HG03095 (cell line): ENCODE data around the gene KIAA1191.
"Not testable (repeated sequence)": the region's sequence is repeated elsewhere in the genome, so short reads cannot be mapped to it uniquely, and the experiment has no call there.

ENCODE experiments used
- ATAC-seq: cut with Tn5 transposase; IDR thresholded peaks from one replicate; pipeline ENCODE4 v1.9.1; 2021; ENCODE audit warnings: moderate library complexity; ENCODE audit not compliant: unreplicated experiment

Gene KIAA1191

DNA sequence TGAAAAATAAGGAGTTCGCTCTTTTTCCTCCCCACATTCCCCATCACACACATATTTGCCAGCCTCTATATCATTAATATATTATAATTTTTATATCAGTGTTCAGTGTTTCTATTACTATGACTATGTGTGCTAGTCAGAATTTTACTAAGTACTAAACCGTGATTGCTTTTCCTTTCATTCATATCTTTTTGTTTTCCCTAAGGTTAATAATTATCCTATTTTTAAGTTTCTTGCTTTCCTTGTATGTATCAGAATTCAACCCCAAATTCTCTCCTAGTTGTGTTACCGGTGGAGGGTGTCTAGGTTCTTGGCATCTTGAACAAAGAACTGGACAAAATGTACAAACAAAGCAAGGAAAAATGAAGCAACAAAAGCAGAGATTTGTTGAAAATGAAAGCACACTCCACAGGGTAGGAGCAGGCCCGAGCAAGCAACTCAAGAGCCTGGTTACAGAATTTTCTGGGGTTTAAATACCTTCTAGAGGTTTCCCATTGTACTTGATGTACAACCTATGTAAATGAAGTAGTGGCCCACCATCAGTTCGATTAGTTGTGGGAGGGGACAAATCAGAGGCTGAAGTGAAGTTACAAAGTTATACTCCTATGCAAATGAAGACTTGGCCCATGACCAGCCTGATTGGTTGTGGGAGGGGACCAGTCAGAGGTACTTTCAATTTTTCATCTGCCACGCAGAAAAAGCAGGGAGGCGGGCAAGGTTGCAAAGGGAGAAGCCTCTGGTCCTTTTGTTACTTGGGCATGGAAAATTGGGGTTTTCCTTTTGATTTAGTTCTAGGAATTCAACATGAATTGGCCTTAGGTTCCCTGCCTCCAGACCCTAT is 43.8 kb downstream of the KIAA1191 start:
- no peak for ATAC-seq

DNA sequence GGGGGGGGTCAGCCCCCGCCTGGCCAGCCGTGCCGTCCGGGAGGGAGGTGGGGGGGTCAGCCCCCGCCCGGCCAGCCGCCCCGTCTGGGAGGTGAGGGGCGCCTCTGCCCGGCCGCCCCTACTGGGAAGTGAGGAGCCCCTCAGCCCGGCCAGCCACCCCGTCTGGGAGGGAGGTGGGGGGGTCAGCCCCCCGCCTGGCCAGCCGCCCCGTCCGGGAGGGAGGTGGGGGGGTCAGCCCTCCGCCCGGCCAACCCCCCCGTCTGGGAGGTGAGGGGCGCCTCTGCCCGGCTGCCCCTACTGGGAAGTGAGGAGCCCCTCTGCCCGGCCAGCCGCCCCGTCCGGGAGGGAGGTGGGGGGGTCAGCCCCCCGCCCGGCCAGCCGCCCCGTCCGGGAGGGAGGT is 56.2 kb downstream of the KIAA1191 start:
- not testable (repeated sequence) for ATAC-seq
